ENCODE measurements around the gene HMX1.

The HMX1 gene

DNA sequence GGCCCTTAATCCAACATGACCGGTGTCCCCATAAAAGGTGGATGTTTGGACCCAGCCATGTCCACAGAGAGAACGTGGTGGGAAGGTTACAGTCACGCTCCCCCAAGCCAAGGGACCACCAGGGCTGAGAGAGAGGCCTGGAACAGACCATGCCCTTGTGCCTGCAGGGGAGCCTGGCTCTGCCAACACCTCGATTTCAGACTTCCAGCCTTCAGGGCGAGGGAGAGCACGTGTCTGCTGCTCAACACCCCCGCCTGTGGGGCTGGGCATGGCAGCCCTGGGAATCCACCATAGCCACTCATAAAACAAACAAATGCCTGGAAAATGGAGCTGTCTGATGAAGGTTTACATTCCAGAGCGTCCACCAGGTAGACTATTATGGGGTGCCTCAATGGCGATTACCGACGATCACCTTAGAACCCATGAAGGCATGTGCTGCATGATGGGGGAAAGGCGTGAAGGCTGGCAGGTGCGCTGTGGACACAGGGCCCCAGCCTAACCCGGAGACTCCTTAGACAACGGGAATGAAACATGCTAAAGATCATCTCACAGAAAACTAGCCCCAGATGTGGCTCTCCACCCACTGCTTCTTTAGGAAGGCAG lies 42.3 kb upstream of the HMX1 start:
- H3K9me3 Mint-ChIP-seq = no peaks in the 10 kb centered on the region

GRCh38 chr4:8913121-8913857 lies 41.6 kb upstream of the HMX1 start:
- no peak for DNase-seq
- Mint-ChIP-seq H3K9me3 (no peaks in the 10 kb centered on the region), H3K27ac (no peak overlapping the region), H3K4me3 (no peak overlapping the region), H3K4me1 (peaks cover 9% of the 10 kb centered on the region), H3K36me3 (ENCODE audit: low read depth) (no peaks in the 10 kb centered on the region), H3K27me3 (ENCODE audit: low read depth, poor library complexity) (peaks cover 67% of the 10 kb centered on the region)
- TF ChIP-seq, protein P1, sequence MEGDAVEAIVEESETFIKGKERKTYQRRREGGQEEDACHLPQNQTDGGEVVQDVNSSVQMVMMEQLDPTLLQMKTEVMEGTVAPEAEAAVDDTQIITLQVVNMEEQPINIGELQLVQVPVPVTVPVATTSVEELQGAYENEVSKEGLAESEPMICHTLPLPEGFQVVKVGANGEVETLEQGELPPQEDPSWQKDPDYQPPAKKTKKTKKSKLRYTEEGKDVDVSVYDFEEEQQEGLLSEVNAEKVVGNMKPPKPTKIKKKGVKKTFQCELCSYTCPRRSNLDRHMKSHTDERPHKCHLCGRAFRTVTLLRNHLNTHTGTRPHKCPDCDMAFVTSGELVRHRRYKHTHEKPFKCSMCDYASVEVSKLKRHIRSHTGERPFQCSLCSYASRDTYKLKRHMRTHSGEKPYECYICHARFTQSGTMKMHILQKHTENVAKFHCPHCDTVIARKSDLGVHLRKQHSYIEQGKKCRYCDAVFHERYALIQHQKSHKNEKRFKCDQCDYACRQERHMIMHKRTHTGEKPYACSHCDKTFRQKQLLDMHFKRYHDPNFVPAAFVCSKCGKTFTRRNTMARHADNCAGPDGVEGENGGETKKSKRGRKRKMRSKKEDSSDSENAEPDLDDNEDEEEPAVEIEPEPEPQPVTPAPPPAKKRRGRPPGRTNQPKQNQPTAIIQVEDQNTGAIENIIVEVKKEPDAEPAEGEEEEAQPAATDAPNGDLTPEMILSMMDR (IDR thresholded peaks at IDR 0.05) = no peak

More for the DNA sequence above, 42.3 kb upstream of the HMX1 start:
- Mint-ChIP-seq H3K27me3 (ENCODE audit: low read depth, poor library complexity) (peaks cover 69% of the 10 kb centered on the region), H3K4me3 (no peak overlapping the region), H3K4me1 (peaks cover 5% of the 10 kb centered on the region), H3K36me3 (ENCODE audit: low read depth) (no peaks in the 10 kb centered on the region), H3K27ac (no peak overlapping the region)
- TF ChIP-seq, protein P1 (IDR thresholded peaks at IDR 0.05) = no peak
- DNase-seq = no peak

GRCh38 chr4:8912506-8912905 lies 40.9 kb upstream of the HMX1 start:
- peaks cover 65% of the 10 kb centered on the region for H3K27me3 Mint-ChIP-seq (ENCODE audit: low read depth, poor library complexity)
- TF ChIP-seq, protein P1 (IDR thresholded peaks at IDR 0.05) = no peak
- H3K4me1 Mint-ChIP-seq = peaks cover 9% of the 10 kb centered on the region
- no peaks in the 10 kb centered on the region for H3K9me3 Mint-ChIP-seq
- DNase-seq = no peak
- H3K4me3 Mint-ChIP-seq = no peak overlapping the region
- H3K36me3 Mint-ChIP-seq (ENCODE audit: low read depth) = no peaks in the 10 kb centered on the region
- no peak overlapping the region for H3K27ac Mint-ChIP-seq

- Mint-ChIP-seq H3K4me1 (peaks cover 9% of the 10 kb centered on the region), H3K4me3 (no peak overlapping the region), H3K27me3 (ENCODE audit: low read depth, poor library complexity) (peaks cover 63% of the 10 kb centered on the region), H3K9me3 (no peaks in the 10 kb centered on the region), H3K36me3 (ENCODE audit: low read depth) (no peaks in the 10 kb centered on the region), H3K27ac (no peak overlapping the region)
- no peak for DNase-seq
- TF ChIP-seq, protein P1 (IDR thresholded peaks at IDR 0.05) = no peak
Observed at GRCh38 chr4:8912089-8912455, 40.4 kb upstream of the HMX1 start.

GRCh38 chr4:8911316-8912088 lies 39.9 kb upstream of the HMX1 start:
- Mint-ChIP-seq H3K9me3 (no peaks in the 10 kb centered on the region), H3K36me3 (ENCODE audit: low read depth) (no peaks in the 10 kb centered on the region), H3K27me3 (ENCODE audit: low read depth, poor library complexity) (peaks cover 66% of the 10 kb centered on the region), H3K4me1 (peaks cover 9% of the 10 kb centered on the region), H3K4me3 (no peak overlapping the region), H3K27ac (no peak overlapping the region)
- TF ChIP-seq, protein P1 (IDR thresholded peaks at IDR 0.05) = no peak
- no peak for DNase-seq
